HUDEP-2 (cell line): ENCODE data around the gene ALG12.
"Not testable (repeated sequence)": the region's sequence is repeated elsewhere in the genome, so short reads cannot be mapped to it uniquely, and the experiment has no call there.

Experiments
- DNase-seq, 76 experiments: peaks; one replicate each; lab custom pipeline; 2025; ENCODE audit not compliant: unreplicated experiment in 76 of 76; lab: John Stamatoyannopoulos, UW

The ALG12 gene

GRCh38 chr22:49852568-49852897 lies 65.7 kb downstream of the ALG12 start:
- DNase-seq: not testable (repeated sequence)

- no peak for DNase-seq
Measured at GRCh38 chr22:49850959-49851802, 67.1 kb downstream of the ALG12 start.
